HCT116 (cell line): Measurements from ENCODE around the gene RTL10. TPM values are rescaled to one million over a fixed set of nuclear protein-coding genes. Genes with fewer than 3 reads are reported as not detected.

ENCODE experiments used
- ATAC-seq: fragments of 200-7000 bp; cut with Tn5 transposase; 2 replicates; pipeline ENCODE4 v1.9.1; 2020; ENCODE audit warnings: mild to moderate bottlenecking, moderate library complexity
- BruUV-seq: library from RNA; stranded (reverse); fragments of 400-500 nt; replicated peaks from 2 replicates; lab custom pipeline; 2021; lab: Mats Ljungman, UMichigan
- CTCF ChIA-PET: fragments of 300-600 bp; sonication (Branson Sonifier 250); formaldehyde crosslinking; loops from one replicate; lab custom pipeline; 2021; ENCODE audit warnings: antibody characterized with exemption; lab: Charles Lee
- POLR2A ChIA-PET: fragments of 300-600, 350-600 bp; sonication (Branson Sonifier 250); formaldehyde crosslinking; loops from one replicate; lab custom pipeline; 2021; ENCODE audit warnings: antibody characterized with exemption; lab: Charles Lee
- RAD21 ChIA-PET, 2 experiments: fragments of 300-600 bp; sonication (Branson Sonifier 250); formaldehyde crosslinking; loops; one replicate each; lab custom pipeline; 2023; ENCODE audit warnings: low total read pairs in 2 of 2; ENCODE audit not compliant: uncharacterized antibody in 2 of 2, unreplicated experiment in 2 of 2, low non-redundant PET in 1 of 2; lab: Charles Lee
- DNase-seq: peaks from one replicate; pipeline ENCODE4 v3.0.0-alpha.2; 2010; ENCODE audit warnings: low read depth, low spot score
- H2AFZ ChIP-seq: fragments of 200-600 bp; shearing (Covaris generic), sonication (generic); 2 replicates; pipeline ENCODE4 v1.6.1; 2017; ENCODE audit warnings: low read depth, mixed run types, mixed read lengths, antibody characterized with exemption, low read length; ENCODE audit not compliant: poor library complexity, severe bottlenecking
- H3K27ac ChIP-seq: 2 replicates; pipeline ENCODE4 v1.5.1; 2012; ENCODE audit warnings: low read depth, low read length
- H3K27me3 ChIP-seq: fragments of 200-600 bp; sonication (generic); 2 replicates; pipeline ENCODE4 v1.6.1; 2016; ENCODE audit warnings: mixed run types, low read length, mixed read lengths; ENCODE audit not compliant: insufficient read depth
- H3K36me3 ChIP-seq, 2 experiments: fragments of 200-500 bp in 1 of 2; fragments of 200-600 bp in 1 of 2; sonication (Bioruptor generic) in 1 of 2; sonication (generic) in 1 of 2; 2 replicates each; pipeline versions ENCODE4 v1.5.1 to v1.6.1; 2014 to 2016; ENCODE audit warnings: low read length in 2 of 2, inconsistent platforms in 1 of 2, mixed read lengths in 1 of 2, mixed run types in 1 of 2; ENCODE audit not compliant: insufficient read depth in 2 of 2, control insufficient read depth in 1 of 2
- H3K4me1 ChIP-seq, 2 experiments: fragments of 200-600 bp in 1 of 2; sonication (generic) in 1 of 2; 2 replicates each; pipeline versions ENCODE4 v1.5.1 to v1.6.1; 2012 to 2017; ENCODE audit warnings: low read length in 2 of 2, inconsistent platforms in 1 of 2, mild to moderate bottlenecking in 1 of 2, mixed read lengths in 1 of 2, mixed run types in 1 of 2, moderate library complexity in 1 of 2; ENCODE audit not compliant: insufficient read depth in 2 of 2, control insufficient read depth in 1 of 2
- H3K4me2 ChIP-seq: fragments of 200-600 bp; sonication (generic); 2 replicates; pipeline ENCODE4 v1.6.1; 2017; ENCODE audit warnings: mixed run types, low read length, mixed read lengths
- H3K4me3 ChIP-seq, 2 experiments: fragments of 200-600 bp in 1 of 2; sonication (generic) in 1 of 2; replicated peaks in 1 of 2; 2 replicates each; pipeline ENCODE4 v1.5.1; 2011 to 2016; ENCODE audit warnings: low read length in 2 of 2, control low read depth in 1 of 2, low read depth in 1 of 2, mild to moderate bottlenecking in 1 of 2, mixed read lengths in 1 of 2, mixed run types in 1 of 2
- H3K79me2 ChIP-seq: fragments of 200-600 bp; sonication (generic); 2 replicates; pipeline ENCODE4 v1.6.1; 2017; ENCODE audit warnings: mild to moderate bottlenecking, mixed run types, low read length, moderate library complexity, mixed read lengths; ENCODE audit not compliant: insufficient read depth
- H3K9ac ChIP-seq: fragments of 200-600 bp; sonication (generic); 2 replicates; pipeline ENCODE4 v1.6.1; 2016; ENCODE audit warnings: low read length, mixed read lengths
- H3K9me2 ChIP-seq: fragments of 200-600 bp; sonication (generic), shearing (Covaris generic); 2 replicates; pipeline ENCODE4 v1.6.1; 2017; ENCODE audit warnings: mixed run types, mild to moderate bottlenecking, moderate library complexity; ENCODE audit not compliant: insufficient read depth
- H3K9me3 ChIP-seq, 2 experiments: fragments of 200-500 bp in 1 of 2; fragments of 200-600 bp in 1 of 2; sonication (Bioruptor generic) in 1 of 2; sonication (generic) in 1 of 2; 2 replicates each; pipeline ENCODE4 v1.6.1; 2014 to 2017; ENCODE audit warnings: low read length in 2 of 2, mixed read lengths in 2 of 2, inconsistent platforms in 1 of 2, low read depth in 1 of 2, mild to moderate bottlenecking in 1 of 2, mixed run types in 1 of 2, moderate library complexity in 1 of 2; ENCODE audit not compliant: control insufficient read depth in 1 of 2, insufficient read depth in 1 of 2
- H4K20me1 ChIP-seq: fragments of 200-600 bp; sonication (generic), shearing (Covaris generic); 2 replicates; pipeline ENCODE4 v1.6.1; 2017; ENCODE audit warnings: mixed run types, mild to moderate bottlenecking, moderate library complexity; ENCODE audit not compliant: insufficient read depth
- CEBPB ChIP-seq: IDR thresholded peaks from 2 replicates; pipeline ENCODE4 v1.6.1; 2012; ENCODE audit warnings: low read depth
- EGR1 ChIP-seq: IDR thresholded peaks from 2 replicates; pipeline ENCODE4 v1.6.1; 2012; ENCODE audit warnings: low read depth
- FOSL1 ChIP-seq: IDR thresholded peaks from 2 replicates; pipeline ENCODE4 v1.6.1; 2012; ENCODE audit warnings: low read depth
- JUND ChIP-seq: IDR thresholded peaks from 2 replicates; pipeline ENCODE4 v1.6.1; 2012
- POLR2A ChIP-seq: IDR thresholded peaks from 2 replicates; pipeline ENCODE4 v1.7.0; 2011; ENCODE audit warnings: borderline replicate concordance; ENCODE audit not compliant: insufficient read depth, insufficient read length; ENCODE audit errors: extremely low read depth
- RAD21 ChIP-seq: IDR thresholded peaks from 2 replicates; pipeline ENCODE4 v1.6.1; 2012; ENCODE audit warnings: low read depth, mild to moderate bottlenecking
- REST ChIP-seq: IDR thresholded peaks from 2 replicates; pipeline ENCODE4 v1.6.1; 2012; ENCODE audit warnings: low read depth
- SIN3A ChIP-seq: IDR thresholded peaks from 2 replicates; pipeline ENCODE4 v1.6.1; 2012; ENCODE audit warnings: low read depth
- SP1 ChIP-seq: IDR thresholded peaks from 2 replicates; pipeline ENCODE4 v1.6.1; 2012; ENCODE audit warnings: low read depth
- TCF7L2 ChIP-seq: IDR thresholded peaks from 2 replicates; pipeline ENCODE4 v1.7.0; 2011; ENCODE audit warnings: borderline replicate concordance, inconsistent platforms; ENCODE audit not compliant: insufficient read depth, insufficient read length; ENCODE audit errors: extremely low read depth
- YY1 ChIP-seq: IDR thresholded peaks from 2 replicates; pipeline ENCODE4 v1.6.1; 2011; ENCODE audit warnings: low read length, low read depth, moderate library complexity, mild to moderate bottlenecking; ENCODE audit not compliant: insufficient replicate concordance; ENCODE audit errors: extremely low read depth
- ZBTB33 ChIP-seq: IDR thresholded peaks from 2 replicates; pipeline ENCODE4 v1.6.1; 2011; ENCODE audit warnings: mild to moderate bottlenecking, low read length, moderate library complexity; ENCODE audit not compliant: insufficient replicate concordance; ENCODE audit errors: extremely low read depth
- ZNF274 ChIP-seq: fragments of 200-500 bp; sonication (Bioruptor generic); IDR thresholded peaks from 2 replicates; pipeline ENCODE4 v1.6.1; 2014; ENCODE audit warnings: mild to moderate bottlenecking, low read depth, low read length, inconsistent platforms
- intact Hi-C: fragments of 100-400 bp; cut with micrococcal nuclease; formaldehyde crosslinking; loops from 2 replicates; pipeline ENCODE4 v1.10.0; 2022
- total RNA-seq: library from RNA; stranded (reverse); gene quantifications from one replicate; pipeline ENCODE4 v1.2.1, GENCODE V29; 2021; ENCODE audit not compliant: unreplicated experiment

Gene RTL10
- total RNA-seq, 1 experiment from 2014 or later = 24.6 TPM

GRCh38 chr22:19878461-19879245, 24.0 kb upstream of the RTL10 start:
- no peak for TF ChIP-seq ZBTB33
- TF ChIP-seq RAD21 = no peak
- TF ChIP-seq POLR2A = no peak
- TF ChIP-seq EGR1 = no peak
- TF ChIP-seq ZNF274 = no peak
- TF ChIP-seq JUND = no peak
- TF ChIP-seq SP1 = no peak
- no peak for TF ChIP-seq YY1
- TF ChIP-seq FOSL1 = no peak
- TF ChIP-seq SIN3A = no peak
- no peak for TF ChIP-seq TCF7L2
- no peak for TF ChIP-seq CEBPB
- no peak for TF ChIP-seq REST
- Histone ChIP-seq H3K4me1 (peaks cover 23 to 34% of the 10 kb centered on the region in 2 experiments), H3K9me2 (no peaks in the 10 kb centered on the region), H3K27ac (no peak overlapping the region), H2AFZ (no peak overlapping the region), H3K79me2 (no peaks in the 10 kb centered on the region), H3K27me3 (no peaks in the 10 kb centered on the region), H3K9ac (no peak overlapping the region), H3K36me3 (no peaks in the 10 kb centered on the region), H3K9me3 (no peaks in the 10 kb centered on the region), H4K20me1 (no peaks in the 10 kb centered on the region), H3K4me2 (no peak overlapping the region), H3K4me3 (no peak overlapping the region)
- no TSS peak for BruUV-seq
- ATAC-seq = no peak
- POLR2A ChIA-PET = no interaction called here
- intact Hi-C loops = no loop called here
- no peak for DNase-seq
- CTCF ChIA-PET = no interaction called here
- RAD21 ChIA-PET = no interaction called here
